HG03066 (cell line): ENCODE data around the gene GPD1L.

Source experiments
- ATAC-seq: cut with Tn5 transposase; IDR thresholded peaks from one replicate; pipeline ENCODE4 v1.9.1; 2021; ENCODE audit warnings: low read depth; ENCODE audit not compliant: unreplicated experiment

The GPD1L gene

GRCh38 chr3:32132706-32133105 is 26.3 kb downstream of the GPD1L start:
- no peak for ATAC-seq

DNA sequence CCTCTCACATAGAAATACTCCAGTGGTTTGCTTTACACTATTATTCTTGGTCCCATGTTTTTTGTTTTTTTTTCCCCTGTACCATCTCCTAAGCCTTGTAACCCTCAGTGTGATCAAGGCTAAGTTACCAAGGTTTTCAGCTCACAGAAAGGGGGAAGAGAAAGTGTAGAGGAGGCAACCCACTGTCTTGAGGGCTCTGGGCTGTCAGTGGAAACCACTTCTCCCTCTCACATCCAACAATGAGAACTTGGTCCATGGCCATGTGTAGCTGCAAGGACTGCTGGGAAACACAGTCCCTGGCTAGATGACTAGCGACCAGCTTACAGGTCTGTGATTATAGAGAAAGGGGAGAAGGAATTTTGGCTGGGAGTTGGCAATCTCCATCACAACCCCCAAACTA is 30.3 kb downstream of the GPD1L start:
- no peak for ATAC-seq

- ATAC-seq: no peak
Measured at GRCh38 chr3:32137870-32138269, 31.4 kb downstream of the GPD1L start.

DNA sequence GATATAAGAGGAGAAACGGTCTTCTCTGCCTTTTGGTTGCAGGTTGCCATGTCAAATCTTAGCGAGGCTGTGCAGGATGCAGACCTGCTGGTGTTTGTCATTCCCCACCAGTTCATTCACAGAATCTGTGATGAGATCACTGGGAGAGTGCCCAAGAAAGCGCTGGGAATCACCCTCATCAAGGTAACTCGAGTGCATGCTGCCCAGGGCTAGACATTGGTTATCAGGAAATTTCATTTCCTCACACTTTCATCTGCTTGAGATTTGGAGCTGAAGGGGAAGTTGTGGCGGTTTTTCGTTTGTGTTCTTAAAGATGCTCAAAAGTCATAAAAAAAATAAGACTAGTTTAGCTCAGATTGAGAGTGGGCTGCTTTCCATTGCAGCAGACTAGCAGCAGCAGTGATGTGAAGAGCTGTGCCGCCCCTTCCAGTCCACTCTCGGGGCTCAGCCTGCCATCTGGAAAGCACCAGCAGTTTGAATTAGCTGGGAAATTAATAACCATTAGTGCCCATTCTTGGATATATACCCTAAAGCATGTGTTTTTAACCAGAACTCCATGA is 32.2 kb downstream of the GPD1L start:
- no peak for ATAC-seq

GRCh38 chr3:32140943-32141342 is 34.5 kb downstream of the GPD1L start:
- no peak for ATAC-seq

DNA sequence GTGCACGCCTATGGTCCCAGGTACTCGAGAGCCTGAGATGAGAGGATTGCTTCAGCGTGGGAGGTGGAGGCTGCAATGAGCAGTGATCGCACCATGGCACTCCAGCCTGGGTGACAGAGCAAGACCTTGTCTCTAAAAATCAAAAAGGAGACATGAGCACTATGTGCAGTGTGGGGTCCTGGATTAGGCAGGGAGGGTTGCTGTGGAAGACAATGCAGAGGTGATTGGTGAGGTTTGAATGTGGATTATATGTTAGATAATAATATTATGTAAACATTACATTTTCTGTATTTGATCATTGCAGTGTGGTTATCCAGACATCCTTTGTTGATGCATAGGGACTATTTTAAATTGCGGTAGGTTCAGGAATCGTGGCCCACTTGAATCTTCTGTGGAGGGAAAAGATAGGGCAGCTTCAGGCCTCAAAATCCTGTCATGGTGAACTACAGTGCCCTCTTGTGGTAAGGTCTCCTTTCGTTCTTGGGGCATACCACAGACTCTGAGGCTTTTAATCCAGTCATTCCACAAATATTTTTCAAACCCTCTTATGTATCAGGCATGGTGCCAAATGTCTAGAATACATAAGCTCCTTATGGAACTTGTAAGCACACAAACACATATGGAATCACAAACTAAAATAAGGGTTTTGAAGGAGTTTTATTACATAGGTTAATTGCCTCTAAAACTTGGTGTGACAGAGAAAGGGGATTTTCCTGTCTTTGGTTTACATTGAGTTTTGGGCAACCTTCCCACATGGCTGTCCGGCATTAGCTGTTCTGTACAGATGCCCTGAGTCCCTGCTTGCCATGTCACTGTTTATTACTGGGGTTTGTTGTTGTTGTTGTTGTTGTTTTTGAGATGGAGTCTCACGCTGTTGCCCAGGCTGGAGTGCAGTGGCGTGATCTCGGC is 37.7 kb downstream of the GPD1L start:
- peak; percentile 83 for ATAC-seq

- no peak for ATAC-seq
Measured at GRCh38 chr3:32146746-32147211, 40.4 kb downstream of the GPD1L start.

DNA sequence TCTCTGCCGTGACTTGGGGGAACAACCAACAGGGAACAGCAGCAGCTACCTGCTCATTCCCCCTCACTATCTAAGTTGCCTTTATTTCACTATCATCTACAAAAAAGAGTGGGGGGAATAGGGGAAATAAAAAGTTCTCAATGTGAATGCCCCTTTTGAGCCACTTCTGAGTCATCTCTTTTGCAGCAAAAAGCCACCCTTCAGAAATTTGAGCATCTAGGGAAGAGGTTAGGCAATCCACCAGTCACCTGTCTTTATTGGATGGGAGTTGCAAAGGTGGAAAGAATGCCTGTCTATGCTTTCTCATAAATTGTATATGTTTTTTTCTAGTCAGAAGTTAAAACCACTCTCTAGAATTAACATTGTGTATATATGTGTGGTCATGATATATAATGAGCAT is 41.1 kb downstream of the GPD1L start:
- no peak for ATAC-seq

GRCh38 chr3:32147933-32148332 is 41.5 kb downstream of the GPD1L start:
- no peak for ATAC-seq

- ATAC-seq: no peak
Measured at GRCh38 chr3:32148351-32148750, 41.9 kb downstream of the GPD1L start.

- ATAC-seq: no peak
Measured at GRCh38 chr3:32153414-32154204, 47.2 kb downstream of the GPD1L start.

GRCh38 chr3:32154205-32154579 is 47.8 kb downstream of the GPD1L start:
- no peak for ATAC-seq

DNA sequence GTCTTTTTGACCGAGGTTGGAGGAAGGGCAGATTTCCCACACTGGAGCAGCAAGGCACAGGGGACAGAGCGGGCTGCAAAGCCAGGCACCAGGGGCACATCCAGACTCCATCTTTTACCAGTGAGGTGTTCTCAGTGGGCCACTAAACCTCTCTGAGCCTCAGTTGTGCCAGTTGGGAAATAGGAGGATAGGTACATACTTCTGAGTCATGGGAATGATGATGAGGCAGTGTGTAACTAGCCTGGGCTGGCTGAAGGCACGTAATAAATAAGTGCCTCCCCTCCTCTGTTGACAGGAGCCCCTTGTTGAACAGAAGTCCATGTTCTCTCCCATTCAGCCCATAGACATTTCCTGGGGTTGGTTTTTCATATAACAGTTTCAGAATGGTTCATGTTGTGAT is 48.7 kb downstream of the GPD1L start:
- ATAC-seq: no peak

GRCh38 chr3:32157600-32158264 is 51.3 kb downstream of the GPD1L start:
- no peak for ATAC-seq

DNA sequence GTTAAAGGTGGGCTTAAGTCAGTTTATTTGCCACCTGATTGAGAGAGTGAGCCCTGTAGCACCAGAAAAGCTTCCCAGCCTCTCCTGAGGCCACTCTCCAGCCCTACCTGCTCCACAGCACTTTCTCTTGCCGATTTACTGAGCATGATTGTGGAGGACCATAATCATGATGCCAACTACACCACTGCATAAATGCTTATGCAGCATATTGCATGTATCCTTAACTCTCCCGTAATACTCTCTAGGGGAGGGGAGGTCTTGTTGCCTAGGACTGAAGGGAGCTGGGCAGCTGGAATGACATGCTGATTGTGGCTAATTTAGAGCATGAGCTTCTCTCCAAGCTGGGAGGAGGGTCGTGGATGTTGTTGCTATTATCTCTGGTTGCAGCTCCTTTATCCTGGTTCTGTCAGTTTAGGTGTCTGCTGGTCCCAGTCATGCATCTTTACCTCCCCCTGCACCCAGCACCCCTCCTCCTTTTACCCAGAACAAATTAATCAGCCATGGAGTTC is 54.3 kb downstream of the GPD1L start:
- no peak for ATAC-seq

DNA sequence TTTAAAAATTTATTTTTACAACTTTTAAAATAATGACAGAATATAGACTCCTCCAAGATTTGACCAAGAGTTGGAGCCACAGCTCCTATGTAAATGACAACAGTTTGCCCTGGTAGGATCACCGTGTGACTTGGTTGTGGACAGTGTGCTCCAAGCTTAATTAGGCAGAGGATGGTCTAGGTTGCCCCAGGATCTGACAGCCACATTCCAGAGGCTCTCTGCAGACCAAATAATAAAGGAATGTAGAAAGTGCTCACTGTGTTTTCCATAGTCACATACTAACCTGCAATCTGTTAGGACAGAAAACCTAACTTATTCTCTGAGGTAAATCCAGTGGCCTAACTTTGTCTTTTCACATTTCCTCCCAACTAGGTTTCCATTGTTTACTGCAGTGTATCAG is 59.0 kb downstream of the GPD1L start:
- no peak for ATAC-seq

GRCh38 chr3:32166654-32167053 is 60.2 kb downstream of the GPD1L start:
- ATAC-seq: no peak

DNA sequence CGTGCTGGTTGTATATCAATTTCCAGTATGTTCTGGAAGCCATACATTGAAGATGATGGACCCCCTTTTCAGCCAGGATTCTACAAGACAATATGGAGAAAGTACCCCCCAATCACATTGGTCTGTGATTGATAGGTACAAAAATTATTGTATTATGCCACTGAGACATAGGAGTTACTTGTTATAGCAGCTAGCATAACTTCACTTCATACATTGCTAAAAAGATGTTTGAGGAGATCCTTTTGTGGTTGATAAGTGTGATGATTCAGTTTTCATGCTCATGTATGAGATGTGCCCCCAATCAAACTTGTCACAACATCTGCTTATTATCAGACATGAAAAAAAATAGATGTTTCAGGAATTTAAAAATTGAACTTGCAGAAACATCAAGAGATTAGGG is 66.0 kb downstream of the GPD1L start:
- no peak for ATAC-seq

GRCh38 chr3:32175607-32176197 is 69.3 kb downstream of the GPD1L start:
- no peak for ATAC-seq

GRCh38 chr3:32176989-32177701 is 70.7 kb downstream of the GPD1L start:
- peak; percentile 62 for ATAC-seq
